GM21423 (cell line): Measurements from ENCODE around the gene TEC.

Experiments
- ATAC-seq: cut with Tn5 transposase; IDR thresholded peaks from one replicate; pipeline ENCODE4 v1.9.1; 2021; ENCODE audit warnings: mild to moderate bottlenecking, moderate library complexity; ENCODE audit not compliant: unreplicated experiment

Gene TEC

DNA sequence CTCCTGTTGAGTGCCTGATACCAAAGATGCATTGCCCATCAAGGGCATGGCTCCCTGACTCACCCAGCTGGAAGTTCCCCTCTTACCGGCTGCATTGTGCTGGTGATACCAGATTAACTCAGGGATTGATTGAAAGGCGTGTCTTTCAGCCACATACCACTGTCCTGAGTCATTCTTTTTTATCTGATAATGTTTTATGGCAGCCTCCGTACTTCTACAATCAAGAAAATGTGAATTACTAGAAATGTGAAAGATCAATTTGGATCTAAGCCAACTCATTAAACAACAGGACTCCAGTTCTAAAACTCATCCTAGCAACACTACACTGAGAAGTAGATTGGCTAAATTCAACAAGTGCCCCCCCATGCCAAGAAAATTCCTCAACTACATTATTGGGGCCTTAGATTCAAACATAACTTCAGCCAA lies 175.6 kb downstream of the TEC start:
- ATAC-seq, result no peak

DNA sequence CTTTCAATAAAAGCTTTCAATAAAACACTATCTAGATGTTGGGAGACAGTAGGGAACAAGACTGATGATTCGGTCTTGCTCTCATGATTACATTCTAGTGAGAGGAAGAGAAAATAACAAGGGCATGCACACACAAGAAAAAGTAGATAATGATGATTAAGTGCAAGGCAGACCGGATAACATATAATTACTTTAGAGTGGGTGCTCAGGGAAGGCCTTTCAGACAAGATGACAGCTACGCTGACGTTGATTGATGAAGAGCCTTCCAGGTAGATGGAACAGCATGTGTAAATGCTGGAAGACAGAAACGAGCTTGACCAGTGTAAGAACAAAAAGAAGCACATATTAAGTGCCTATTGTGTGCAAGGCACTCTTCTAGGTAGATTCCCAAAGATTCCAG lies 179.0 kb downstream of the TEC start:
- ATAC-seq, result no peak

DNA sequence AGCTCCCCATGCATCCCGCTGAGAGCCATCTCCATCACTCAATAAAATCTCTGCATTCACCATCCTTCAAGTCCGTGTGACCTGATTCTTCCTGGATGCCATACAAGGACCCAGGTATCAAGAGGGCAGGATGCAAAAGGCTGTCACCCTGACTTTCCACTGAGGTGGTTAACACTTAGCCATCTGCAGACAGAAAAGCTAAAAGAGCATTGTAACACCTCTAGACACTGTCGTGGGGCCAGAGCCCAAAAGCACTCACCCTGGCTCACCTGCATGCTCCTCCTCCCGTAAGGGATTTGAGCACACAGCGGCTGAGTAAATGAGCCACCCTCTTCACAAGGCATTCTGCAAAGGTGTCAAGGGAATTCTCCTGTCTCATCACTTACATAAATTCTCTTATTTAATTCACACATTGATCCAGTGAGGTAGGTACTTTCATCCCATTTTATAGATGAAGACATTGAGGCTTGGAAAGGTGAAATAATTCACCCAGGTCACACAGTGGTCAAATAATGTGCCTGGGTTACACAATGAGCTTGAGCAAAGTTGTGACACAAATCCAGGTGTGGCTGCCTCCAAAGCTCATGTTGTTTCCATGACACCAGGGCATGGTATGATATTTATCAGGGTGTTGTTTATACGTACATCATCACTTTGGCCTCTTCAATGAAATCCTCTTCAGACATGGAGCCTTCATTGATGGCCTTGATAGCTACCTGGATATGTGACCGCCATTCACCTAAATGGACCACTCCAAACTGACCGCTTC lies 183.6 kb downstream of the TEC start:
- ATAC-seq, result no peak
